Glutamatergic neuron (in vitro differentiated cells): Measurements from ENCODE around the gene DHX34. TPM values are rescaled to one million over a fixed set of nuclear protein-coding genes. Genes with fewer than 3 reads are reported as not detected.

Source experiments
- DNase-seq: peaks from one replicate; pipeline ENCODE4 v3.0.0; 2022
- H3K27ac Mint-ChIP-seq: one replicate; pipeline ENCODE4 v1.8.0; 2020; ENCODE audit warnings: mild to moderate bottlenecking, mixed read lengths, inconsistent platforms; ENCODE audit not compliant: unreplicated experiment
- H3K27me3 Mint-ChIP-seq: one replicate; pipeline ENCODE4 v1.8.0; 2020; ENCODE audit warnings: mild to moderate bottlenecking, moderate library complexity, mixed read lengths, inconsistent platforms; ENCODE audit not compliant: unreplicated experiment
- H3K36me3 Mint-ChIP-seq: one replicate; pipeline ENCODE4 v1.8.0; 2020; ENCODE audit warnings: mild to moderate bottlenecking, mixed read lengths, inconsistent platforms; ENCODE audit not compliant: unreplicated experiment
- H3K4me1 Mint-ChIP-seq: one replicate; pipeline ENCODE4 v1.8.0; 2020; ENCODE audit warnings: mild to moderate bottlenecking, low read depth, mixed read lengths, inconsistent platforms; ENCODE audit not compliant: unreplicated experiment
- H3K4me3 Mint-ChIP-seq: one replicate; pipeline ENCODE4 v1.8.0; 2020; ENCODE audit warnings: mild to moderate bottlenecking, mixed read lengths, inconsistent platforms; ENCODE audit not compliant: unreplicated experiment
- H3K9me3 Mint-ChIP-seq: one replicate; pipeline ENCODE4 v1.8.0; 2020; ENCODE audit warnings: mild to moderate bottlenecking, moderate library complexity, mixed read lengths, inconsistent platforms; ENCODE audit not compliant: unreplicated experiment
- total RNA-seq: library from RNA; stranded (reverse); fragmentation: NEBNext Ultra II Directional; extraction: Animal tissue kit (Norgen Biotek cat#: 25700); gene quantifications from one replicate; pipeline ENCODE4 v1.2.1, GENCODE V29; 2021; ENCODE audit not compliant: unreplicated experiment
- TF ChIP-seq, protein P1 (sequence below): fragments of 200-600 bp; sonication (generic); IDR thresholded peaks from one replicate; pipeline ENCODE4 v1.5.0; 2021; ENCODE audit not compliant: partially characterized antibody, unreplicated experiment

The DHX34 gene
- total RNA-seq, 1 donor from 2014 or later = 119 TPM

DNA sequence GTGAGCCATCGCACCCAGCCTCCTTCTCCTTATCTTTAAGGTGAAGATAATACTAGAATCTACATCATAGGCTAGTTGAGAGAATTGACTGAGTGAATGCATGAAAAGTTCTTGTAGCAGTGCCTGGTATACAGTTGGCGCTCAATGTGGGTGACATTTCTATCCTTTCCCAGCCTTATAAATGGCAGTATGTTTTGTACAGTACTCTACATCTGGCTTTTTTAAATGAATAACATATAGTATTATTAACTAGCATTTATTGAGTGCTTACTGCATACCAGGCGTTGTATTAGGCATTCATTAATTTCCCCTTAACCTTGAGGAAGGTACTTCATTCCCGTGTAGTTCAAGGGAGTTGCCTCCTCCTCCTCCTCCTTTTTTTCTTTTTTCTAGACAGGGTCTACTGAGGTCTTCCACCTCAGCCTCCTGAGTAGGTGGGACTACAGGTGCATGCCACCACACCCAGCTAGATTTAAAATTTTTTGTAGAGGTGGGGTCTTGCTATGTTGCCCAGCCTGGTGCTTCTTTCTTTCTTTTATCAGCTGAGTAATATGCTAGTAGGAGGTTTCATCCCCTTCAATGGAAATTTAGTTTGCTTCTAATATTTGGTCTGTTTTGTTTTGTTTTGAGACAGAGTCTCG, 36.6 kb upstream of the DHX34 start:
- Mint-ChIP-seq H3K27ac (no peak overlapping the region), H3K27me3 (no peaks in the 10 kb centered on the region), H3K9me3 (peaks cover 5% of the 10 kb centered on the region), H3K4me1 (no peaks in the 10 kb centered on the region), H3K4me3 (no peak overlapping the region), H3K36me3 (no peaks in the 10 kb centered on the region)
- DNase-seq = no peak
- TF ChIP-seq, protein P1, sequence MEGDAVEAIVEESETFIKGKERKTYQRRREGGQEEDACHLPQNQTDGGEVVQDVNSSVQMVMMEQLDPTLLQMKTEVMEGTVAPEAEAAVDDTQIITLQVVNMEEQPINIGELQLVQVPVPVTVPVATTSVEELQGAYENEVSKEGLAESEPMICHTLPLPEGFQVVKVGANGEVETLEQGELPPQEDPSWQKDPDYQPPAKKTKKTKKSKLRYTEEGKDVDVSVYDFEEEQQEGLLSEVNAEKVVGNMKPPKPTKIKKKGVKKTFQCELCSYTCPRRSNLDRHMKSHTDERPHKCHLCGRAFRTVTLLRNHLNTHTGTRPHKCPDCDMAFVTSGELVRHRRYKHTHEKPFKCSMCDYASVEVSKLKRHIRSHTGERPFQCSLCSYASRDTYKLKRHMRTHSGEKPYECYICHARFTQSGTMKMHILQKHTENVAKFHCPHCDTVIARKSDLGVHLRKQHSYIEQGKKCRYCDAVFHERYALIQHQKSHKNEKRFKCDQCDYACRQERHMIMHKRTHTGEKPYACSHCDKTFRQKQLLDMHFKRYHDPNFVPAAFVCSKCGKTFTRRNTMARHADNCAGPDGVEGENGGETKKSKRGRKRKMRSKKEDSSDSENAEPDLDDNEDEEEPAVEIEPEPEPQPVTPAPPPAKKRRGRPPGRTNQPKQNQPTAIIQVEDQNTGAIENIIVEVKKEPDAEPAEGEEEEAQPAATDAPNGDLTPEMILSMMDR = no peak

DNA sequence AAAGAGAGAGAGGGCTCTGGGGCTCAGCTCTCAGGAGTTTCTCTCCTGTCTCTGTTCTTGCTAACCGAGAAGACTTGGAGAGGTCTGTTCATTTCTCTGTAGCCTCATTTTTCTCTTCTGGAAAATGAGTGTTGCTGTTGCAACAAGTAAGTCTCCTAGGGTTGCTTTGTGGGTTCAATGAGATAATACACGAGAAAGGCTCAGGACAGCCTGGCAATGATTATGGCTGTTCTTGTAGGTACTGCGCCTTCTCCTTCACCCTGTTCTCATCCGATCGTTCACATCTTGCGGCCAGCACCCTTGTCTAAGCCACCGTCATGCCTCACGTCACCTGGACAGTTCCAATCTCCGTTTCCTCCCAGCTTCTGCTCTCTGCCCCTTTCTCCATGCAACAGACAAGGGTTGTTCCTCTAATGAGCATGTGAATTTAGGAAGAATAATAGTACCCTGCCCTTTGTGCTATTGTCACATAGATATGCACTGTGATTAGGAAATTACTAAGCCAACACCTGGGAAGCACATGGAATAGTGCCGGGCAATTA, 35.3 kb upstream of the DHX34 start:
- no peak overlapping the region for H3K27ac Mint-ChIP-seq
- no peaks in the 10 kb centered on the region for H3K27me3 Mint-ChIP-seq
- H3K4me1 Mint-ChIP-seq = no peaks in the 10 kb centered on the region
- no peaks in the 10 kb centered on the region for H3K36me3 Mint-ChIP-seq
- no peak for DNase-seq
- no peak overlapping the region for H3K4me3 Mint-ChIP-seq
- peaks cover 5% of the 10 kb centered on the region for H3K9me3 Mint-ChIP-seq
- TF ChIP-seq, protein P1 = no peak

DNA sequence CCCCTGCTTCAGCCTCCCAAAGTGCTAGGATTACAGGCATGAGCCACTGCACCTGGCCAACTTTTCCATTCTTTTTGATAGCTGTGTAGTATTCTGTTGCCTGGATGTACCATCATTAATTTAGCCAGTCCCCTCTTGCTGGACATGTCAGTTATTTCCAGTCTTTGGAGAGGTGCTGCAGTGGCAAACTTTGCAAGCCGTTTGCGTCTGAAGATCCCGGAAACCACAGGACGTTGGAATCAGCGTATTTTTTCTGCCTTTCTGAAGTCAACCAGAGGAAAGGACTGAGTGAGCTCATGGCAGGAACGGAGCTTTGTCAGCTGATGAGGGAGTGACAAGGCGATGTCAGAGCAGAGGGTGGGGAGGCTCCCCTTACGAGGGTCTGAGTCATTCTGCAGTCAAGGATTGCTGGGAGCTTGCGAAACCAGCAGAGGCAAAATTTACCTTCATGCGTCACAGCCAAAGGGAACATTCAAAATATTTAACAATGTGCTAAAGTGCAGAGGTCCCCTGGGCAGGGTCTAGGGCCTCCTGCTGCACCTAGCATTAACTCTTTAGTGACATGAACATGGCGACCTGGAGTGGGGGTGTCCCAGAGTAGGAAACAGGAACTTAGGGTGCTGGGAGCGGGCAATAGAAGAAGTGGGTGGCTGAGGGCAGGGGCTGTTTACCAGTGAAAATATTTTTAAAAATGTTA, 33.8 kb upstream of the DHX34 start:
- peaks cover 7% of the 10 kb centered on the region for H3K9me3 Mint-ChIP-seq
- no peak for DNase-seq
- H3K4me1 Mint-ChIP-seq = no peaks in the 10 kb centered on the region
- H3K27me3 Mint-ChIP-seq = no peaks in the 10 kb centered on the region
- H3K27ac Mint-ChIP-seq = no peak overlapping the region
- TF ChIP-seq, protein P1 = no peak
- H3K36me3 Mint-ChIP-seq = peaks cover under 1% of the 10 kb centered on the region
- H3K4me3 Mint-ChIP-seq = no peak overlapping the region

DNA sequence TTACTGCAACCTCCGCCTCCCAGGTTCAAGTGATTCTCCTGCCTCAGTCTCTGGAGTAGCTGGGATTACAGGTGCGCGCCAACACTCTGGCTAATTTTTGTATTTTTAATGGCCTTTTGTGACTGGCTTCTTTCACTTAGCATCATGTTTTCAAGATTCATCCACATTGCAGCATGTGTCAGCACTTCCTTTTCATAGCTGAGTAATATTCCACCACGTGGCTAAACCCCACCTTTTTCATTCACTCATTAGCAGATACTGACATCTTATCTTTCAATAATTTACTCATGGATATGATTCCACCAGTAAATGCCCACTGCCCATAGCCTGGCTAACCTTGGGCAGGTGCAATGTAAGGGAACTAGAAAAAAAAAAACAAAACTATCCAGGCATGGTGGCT, 32.6 kb upstream of the DHX34 start:
- DNase-seq = no peak
- TF ChIP-seq, protein P1 = no peak
- peaks cover 1% of the 10 kb centered on the region for H3K27me3 Mint-ChIP-seq
- H3K36me3 Mint-ChIP-seq = peaks cover 6% of the 10 kb centered on the region
- H3K4me1 Mint-ChIP-seq = no peaks in the 10 kb centered on the region
- no peak overlapping the region for H3K4me3 Mint-ChIP-seq
- peaks cover 7% of the 10 kb centered on the region for H3K9me3 Mint-ChIP-seq
- H3K27ac Mint-ChIP-seq = no peak overlapping the region
